Liver (tissue), 9 donors: Measurements from ENCODE around the gene CELF3. TPM values are rescaled to one million over a fixed set of nuclear protein-coding genes. Genes with fewer than 3 reads are reported as not detected.

Experiments used
- DNase-seq: peaks from one replicate; pipeline ENCODE4 v3.0.0-alpha.2; 2017; ENCODE audit warnings: low spot score
- H3K27ac ChIP-seq, 2 donors: one replicate each; pipeline ENCODE4 v1.7.0; 2013; ENCODE audit warnings: inconsistent platforms in 2 of 2, low read length in 2 of 2, control low read depth in 1 of 2, low read depth in 1 of 2, mild to moderate bottlenecking in 1 of 2
- H3K27me3 ChIP-seq, 4 donors: one replicate each; pipeline versions ENCODE4 v1.6.1 to v1.7.0; 2013; ENCODE audit warnings: low read length in 3 of 4, inconsistent platforms in 1 of 4, mild to moderate bottlenecking in 1 of 4, moderate library complexity in 1 of 4; ENCODE audit not compliant: control insufficient read depth in 4 of 4, insufficient read depth in 4 of 4
- H3K36me3 ChIP-seq, 4 donors: one replicate each; pipeline versions ENCODE4 v1.6.1 to v1.7.0; 2013; ENCODE audit warnings: low read length in 3 of 4, mild to moderate bottlenecking in 3 of 4, low read depth in 1 of 4, moderate library complexity in 1 of 4; ENCODE audit not compliant: control insufficient read depth in 4 of 4, insufficient read depth in 3 of 4
- H3K4me1 ChIP-seq, 4 donors: one replicate each; pipeline versions ENCODE4 v1.6.1 to v1.7.0; 2013; ENCODE audit warnings: low read length in 3 of 4, mild to moderate bottlenecking in 3 of 4, moderate library complexity in 1 of 4; ENCODE audit not compliant: control insufficient read depth in 4 of 4, insufficient read depth in 4 of 4
- H3K4me3 ChIP-seq, 3 donors: one replicate each; pipeline versions ENCODE4 v1.6.1 to v1.7.0; 2013; ENCODE audit warnings: low read length in 3 of 3, control low read depth in 1 of 3, low read depth in 1 of 3, mild to moderate bottlenecking in 1 of 3
- H3K9ac ChIP-seq, 2 donors: one replicate each; pipeline ENCODE4 v1.7.0; 2013; ENCODE audit warnings: low read length in 2 of 2, mild to moderate bottlenecking in 2 of 2, moderate library complexity in 2 of 2, control low read depth in 1 of 2, low read depth in 1 of 2
- H3K9me3 ChIP-seq, 4 donors: one replicate each; pipeline versions ENCODE4 v1.6.1 to v1.7.0; 2013; ENCODE audit warnings: low read length in 3 of 4; ENCODE audit not compliant: control insufficient read depth in 4 of 4
- ATF3 ChIP-seq: IDR thresholded peaks from 2 replicates; pipeline ENCODE4 v1.6.1; 2016; ENCODE audit warnings: antibody characterized with exemption
- CTCF ChIP-seq: fragments of 150-350 bp; IDR thresholded peaks from 2 replicates; pipeline ENCODE4 v1.5.1; 2017; ENCODE audit warnings: improper control_type of control experiment, low read depth, low read length; ENCODE audit not compliant: missing input control
- EGR1 ChIP-seq, 2 donors: IDR thresholded peaks; 2 replicates each; pipeline ENCODE4 v1.6.1; 2016 to 2018; ENCODE audit warnings: antibody characterized with exemption in 2 of 2, low read depth in 2 of 2
- FOXA1 ChIP-seq: IDR thresholded peaks from 2 replicates; pipeline ENCODE4 v1.6.1; 2016; ENCODE audit warnings: antibody characterized with exemption
- FOXA2 ChIP-seq: IDR thresholded peaks from 2 replicates; pipeline ENCODE4 v1.6.1; 2016; ENCODE audit warnings: antibody characterized with exemption
- GABPA ChIP-seq, 2 donors: IDR thresholded peaks in 1 of 2; conservative IDR thresholded peaks in 1 of 2; 2 replicates each; pipeline ENCODE4 v1.6.1; 2016; ENCODE audit warnings: antibody characterized with exemption in 2 of 2, mild to moderate bottlenecking in 1 of 2, moderate library complexity in 1 of 2
- HNF4A ChIP-seq, 2 donors: conservative IDR thresholded peaks; 2 replicates each; pipeline ENCODE4 v1.6.1; 2016; ENCODE audit warnings: antibody characterized with exemption in 2 of 2, mild to moderate bottlenecking in 2 of 2
- HNF4G ChIP-seq: IDR thresholded peaks from 2 replicates; pipeline ENCODE4 v1.6.1; 2016; ENCODE audit warnings: antibody characterized with exemption
- JUND ChIP-seq, 2 donors: IDR thresholded peaks; 2 replicates each; pipeline ENCODE4 v1.6.1; 2016; ENCODE audit warnings: antibody characterized with exemption in 2 of 2
- MAX ChIP-seq: IDR thresholded peaks from 2 replicates; pipeline ENCODE4 v1.6.1; 2016; ENCODE audit warnings: antibody characterized with exemption
- NR2F2 ChIP-seq: IDR thresholded peaks from 2 replicates; pipeline ENCODE4 v1.6.1; 2016; ENCODE audit warnings: antibody characterized with exemption
- RAD21 ChIP-seq, 2 donors: IDR thresholded peaks; 2 replicates each; pipeline ENCODE4 v1.6.1; 2016; ENCODE audit warnings: antibody characterized with exemption in 2 of 2, mild to moderate bottlenecking in 2 of 2
- REST ChIP-seq: IDR thresholded peaks from 2 replicates; pipeline ENCODE4 v1.6.1; 2016; ENCODE audit warnings: antibody characterized with exemption, mild to moderate bottlenecking
- RXRA ChIP-seq, 2 donors: IDR thresholded peaks; 2 replicates each; pipeline ENCODE4 v1.6.1; 2017 to 2018; ENCODE audit warnings: antibody characterized with exemption in 2 of 2, mild to moderate bottlenecking in 1 of 2
- SP1 ChIP-seq: IDR thresholded peaks from 2 replicates; pipeline ENCODE4 v1.6.1; 2018; ENCODE audit warnings: antibody characterized with exemption, mild to moderate bottlenecking
- TAF1 ChIP-seq: conservative IDR thresholded peaks from 2 replicates; pipeline ENCODE4 v1.6.1; 2016; ENCODE audit warnings: antibody characterized with exemption, mild to moderate bottlenecking
- YY1 ChIP-seq: IDR thresholded peaks from 2 replicates; pipeline ENCODE4 v1.6.1; 2016; ENCODE audit warnings: antibody characterized with exemption, mild to moderate bottlenecking
- ZBTB33 ChIP-seq: IDR thresholded peaks from 2 replicates; pipeline ENCODE4 v1.6.1; 2016; ENCODE audit warnings: antibody characterized with exemption
- WGBS: extraction: QIAGEN DNeasy Blood & Tissue Kit; methylation state at CpG from one replicate; pipeline ENCODE4 v1.1.7; 2013; 5-methylcytosine and 5-hydroxymethylcytosine counted together
- polyA plus RNA-seq, 2 donors: library from polyadenylated mRNA; stranded (reverse) in 1 of 2; unstranded in 1 of 2; fragments of 200-250 nt in 1 of 2; fragments of >200 nt in 1 of 2; fragmentation: Nextera tagmentation in 1 of 2; extraction: Ambion mirVana in 1 of 2; gene quantifications; one replicate each; pipeline versions ENCODE4 v1.2.1 to v1.2.3, GENCODE V29; 2013 to 2015
- total RNA-seq, 2 donors: library from RNA; depleted of rRNA; stranded (reverse); fragments of >200 nt; gene quantifications; one replicate each; pipeline ENCODE4 v1.2.3, GENCODE V29; 2014
- donor health status: healthy.
- donor health status: healthy.
- donor health status: healthy.
- donor health status: healthy.
- donor health status: healthy.

The CELF3 gene
- total and polyA plus RNA-seq, 4 donors: 0.28 TPM; not detected in 3

- TF ChIP-seq CTCF (no peak), JUND (IDR thresholded peaks at IDR 0.05) (no peak), GABPA (IDR thresholded peaks at IDR 0.05 in 1 of 2, conservative IDR thresholded peaks at IDR 0.05 in 1 of 2) (no peak), RAD21 (IDR thresholded peaks at IDR 0.05) (no peak), REST (no peak)
Measured at GRCh38 chr1:151710187-151710840, 6.3 kb downstream of the CELF3 start (continued).

- H3K9me3 ChIP-seq: no peaks in the 10 kb centered on the region
- H3K4me1 ChIP-seq: no peaks in the 10 kb centered on the region
- no peak for DNase-seq
- H3K36me3 ChIP-seq: no peaks in the 10 kb centered on the region
- H3K4me3 ChIP-seq: no peak overlapping the region
- 86% methylated on average over 15 of the region's 15 CpGs for WGBS
- no peak overlapping the region for H3K27ac ChIP-seq
- TF ChIP-seq CTCF: no peak
- no peak for TF ChIP-seq JUND (IDR thresholded peaks at IDR 0.05)
- TF ChIP-seq TAF1: no peak
- TF ChIP-seq SP1: no peak
- no peak for TF ChIP-seq RAD21 (IDR thresholded peaks at IDR 0.05)
- TF ChIP-seq REST: no peak
- TF ChIP-seq HNF4A (conservative IDR thresholded peaks at IDR 0.05): no peak
- no peak for TF ChIP-seq YY1
- no peak for TF ChIP-seq FOXA1
- no peak for TF ChIP-seq NR2F2
- TF ChIP-seq RXRA (IDR thresholded peaks at IDR 0.05): no peak
- TF ChIP-seq MAX: no peak
- no peak for TF ChIP-seq HNF4G
- no peak for TF ChIP-seq ATF3
- no peak for TF ChIP-seq FOXA2
- TF ChIP-seq GABPA (IDR thresholded peaks at IDR 0.05 in 1 of 2, conservative IDR thresholded peaks at IDR 0.05 in 1 of 2): no peak
- TF ChIP-seq EGR1 (IDR thresholded peaks at IDR 0.05; ENCODE audit: low read depth in 2 of 2): no peak
- TF ChIP-seq ZBTB33: no peak
- no peak overlapping the region for H3K9ac ChIP-seq
- H3K27me3 ChIP-seq: peaks cover 0 to 2% (median 0%) of the 10 kb centered on the region in 4 donors
Measured at GRCh38 chr1:151708891-151709290, 7.7 kb downstream of the CELF3 start.
